ENCODE results near the gene OR5AP2.
"Not testable (repeated sequence)": the region's sequence is repeated elsewhere in the genome, so short reads cannot be mapped to it uniquely, and the experiment has no call there.

OR5AP2 gene

GRCh38 chr11:56642339-56642738, at the start of gene OR5AP2:
TSS of gene OR5AP2 (minus strand) at chr11:56642439. CDS start at chr11:56642439, 0 bp downstream.
- no peak for TF ChIP-seq ZNF274 (IDR thresholded peaks at IDR 0.05; ENCODE audit: low read depth, low read length)

GRCh38 chr11:56691179-56691578, 48.9 kb upstream of the OR5AP2 start:
- H3K4me3 ChIP-seq (ENCODE audit: low read length), result not testable (repeated sequence)

More at GRCh38 chr11:56642339-56642738, at the start of gene OR5AP2:
- H3K4me3 ChIP-seq (ENCODE audit: low read length), result no peak within 1 kb of the TSS

- H3K4me3 ChIP-seq (ENCODE audit: low read length), result no peak overlapping the region
- TF ChIP-seq ZNF274 (IDR thresholded peaks at IDR 0.05; ENCODE audit: low read depth, low read length), result no peak
Measured at GRCh38 chr11:56688554-56689100, 46.4 kb upstream of the OR5AP2 start.

GRCh38 chr11:56670984-56671383, 28.7 kb upstream of the OR5AP2 start:
- no peak for TF ChIP-seq ZNF274 (IDR thresholded peaks at IDR 0.05; ENCODE audit: low read depth, low read length)
- no peak overlapping the region for H3K4me3 ChIP-seq (ENCODE audit: low read length)

GRCh38 chr11:56663386-56663785, 21.1 kb upstream of the OR5AP2 start, which contains the start of gene OR5AR1:
TSS of gene OR5AR1 (plus strand) at chr11:56663686. CDS start at chr11:56663686, 0 bp downstream.
- H3K4me3 ChIP-seq (ENCODE audit: low read length), result no peak within 1 kb of the TSS
- no peak for TF ChIP-seq ZNF274 (IDR thresholded peaks at IDR 0.05; ENCODE audit: low read depth, low read length)

- no peak for TF ChIP-seq ZNF274 (IDR thresholded peaks at IDR 0.05; ENCODE audit: low read depth, low read length)
- no peak overlapping the region for H3K4me3 ChIP-seq (ENCODE audit: low read length)
Measured at GRCh38 chr11:56659755-56660154, 17.5 kb upstream of the OR5AP2 start.

GRCh38 chr11:56637500-56637899, 4.7 kb downstream of the OR5AP2 start:
- TF ChIP-seq ZNF274 (IDR thresholded peaks at IDR 0.05; ENCODE audit: low read depth, low read length), result no peak
- no peak overlapping the region for H3K4me3 ChIP-seq (ENCODE audit: low read length)

- TF ChIP-seq ZNF274 (IDR thresholded peaks at IDR 0.05; ENCODE audit: low read depth, low read length), result no peak
- H3K4me3 ChIP-seq (ENCODE audit: low read length), result no peak overlapping the region
Measured at GRCh38 chr11:56636861-56637260, 5.4 kb downstream of the OR5AP2 start.

- no peak overlapping the region for H3K4me3 ChIP-seq (ENCODE audit: low read length)
- no peak for TF ChIP-seq ZNF274 (IDR thresholded peaks at IDR 0.05; ENCODE audit: low read depth, low read length)
Measured at GRCh38 chr11:56632329-56632728, 9.9 kb downstream of the OR5AP2 start.

GRCh38 chr11:56625946-56626345, 16.3 kb downstream of the OR5AP2 start:
- TF ChIP-seq ZNF274 (IDR thresholded peaks at IDR 0.05; ENCODE audit: low read depth, low read length), result no peak
- H3K4me3 ChIP-seq (ENCODE audit: low read length), result no peak overlapping the region

- no peak for TF ChIP-seq ZNF274 (IDR thresholded peaks at IDR 0.05; ENCODE audit: low read depth, low read length)
- no peak overlapping the region for H3K4me3 ChIP-seq (ENCODE audit: low read length)
Measured at GRCh38 chr11:56624661-56625110, 17.6 kb downstream of the OR5AP2 start.

- TF ChIP-seq ZNF274 (IDR thresholded peaks at IDR 0.05; ENCODE audit: low read depth, low read length), result no peak
- no peak overlapping the region for H3K4me3 ChIP-seq (ENCODE audit: low read length)
Measured at GRCh38 chr11:56611174-56611573, 31.1 kb downstream of the OR5AP2 start.

GRCh38 chr11:56592088-56592717, 50.0 kb downstream of the OR5AP2 start:
- not testable (repeated sequence) for H3K4me3 ChIP-seq (ENCODE audit: low read length)

Measured in GM08714 (cell line).